ENCODE measurements around the gene CLPSL1. TPM values are rescaled to one million over a fixed set of nuclear protein-coding genes. Genes with fewer than 3 reads are reported as not detected.

Gene CLPSL1
- total and polyA plus RNA-seq, 2 experiments from 2014 or later, result not detected

GRCh38 chr6:35795453-35796071 is 14.7 kb downstream of the CLPSL1 start:
- TF ChIP-seq EZH2phosphoT487 (IDR thresholded peaks at IDR 0.05; ENCODE audit: insufficient read depth, low read depth) (no peak), EZH2 (IDR thresholded peaks at IDR 0.05; ENCODE audit: insufficient read depth, poor library complexity, severe bottlenecking) (no peak)
- no peak overlapping the region for H3K4me2 ChIP-seq (ENCODE audit: unreplicated experiment)
- H4K20me1 ChIP-seq (ENCODE audit: insufficient read depth), result no peaks in the 10 kb centered on the region
- DNase-seq, result no peak
- no peak overlapping the region for H3K9ac ChIP-seq
- H3K27me3 ChIP-seq (replicated peaks; ENCODE audit: insufficient read depth), result peaks cover 35% of the 10 kb centered on the region; the same call in 1 of the 2 replicates
- 69 to 70% methylated on average over 11 of the region's 11 CpGs for WGBS, 2 experiments (ENCODE audit: low coverage in 1 of 2, low lambda C conversion rate in 2 of 2, missing lambda C conversion rate in 2 of 2)
- no peaks in the 10 kb centered on the region for H3K9me3 ChIP-seq (ENCODE audit: low read depth)
- H3K4me1 ChIP-seq (ENCODE audit: insufficient read depth), result no peaks in the 10 kb centered on the region
- no peaks in the 10 kb centered on the region for H3F3A ChIP-seq (ENCODE audit: insufficient read depth)
- no peaks in the 10 kb centered on the region for H3K79me2 ChIP-seq (ENCODE audit: insufficient read depth)
- no peaks in the 10 kb centered on the region for H3K9me2 ChIP-seq (ENCODE audit: insufficient read depth)
- in situ Hi-C loops (cut with MboI), result no loop called here
- no peak overlapping the region for H3K27ac ChIP-seq
- no peak overlapping the region for H2AFZ ChIP-seq
- H3K4me3 ChIP-seq, result no peak overlapping the region
- no peaks in the 10 kb centered on the region for H3K36me3 ChIP-seq (ENCODE audit: low read depth)

- Histone ChIP-seq H3F3A (ENCODE audit: insufficient read depth) (no peaks in the 10 kb centered on the region), H3K4me1 (ENCODE audit: insufficient read depth) (no peaks in the 10 kb centered on the region), H2AFZ (no peak overlapping the region), H3K4me3 (no peak overlapping the region), H3K36me3 (ENCODE audit: low read depth) (no peaks in the 10 kb centered on the region), H3K9me3 (ENCODE audit: low read depth) (no peaks in the 10 kb centered on the region), H3K27ac (no peak overlapping the region), H4K20me1 (ENCODE audit: insufficient read depth) (no peaks in the 10 kb centered on the region), H3K79me2 (ENCODE audit: insufficient read depth) (no peaks in the 10 kb centered on the region), H3K27me3 (replicated peaks; ENCODE audit: insufficient read depth) (peaks cover 29% of the 10 kb centered on the region; the same call in 1 of the 2 replicates), H3K9ac (no peak overlapping the region), H3K4me2 (ENCODE audit: unreplicated experiment) (no peak overlapping the region), H3K9me2 (ENCODE audit: insufficient read depth) (no peaks in the 10 kb centered on the region)
- in situ Hi-C loops (cut with MboI), result no loop called here
- 65 to 69% methylated on average over 4 of the region's 4 CpGs for WGBS, 2 experiments (ENCODE audit: low coverage in 1 of 2, low lambda C conversion rate in 2 of 2, missing lambda C conversion rate in 2 of 2)
- no peak for DNase-seq
- no peak for TF ChIP-seq EZH2phosphoT487 (IDR thresholded peaks at IDR 0.05; ENCODE audit: insufficient read depth, low read depth)
Observed at GRCh38 chr6:35796236-35796635, 15.4 kb downstream of the CLPSL1 start.

DNA sequence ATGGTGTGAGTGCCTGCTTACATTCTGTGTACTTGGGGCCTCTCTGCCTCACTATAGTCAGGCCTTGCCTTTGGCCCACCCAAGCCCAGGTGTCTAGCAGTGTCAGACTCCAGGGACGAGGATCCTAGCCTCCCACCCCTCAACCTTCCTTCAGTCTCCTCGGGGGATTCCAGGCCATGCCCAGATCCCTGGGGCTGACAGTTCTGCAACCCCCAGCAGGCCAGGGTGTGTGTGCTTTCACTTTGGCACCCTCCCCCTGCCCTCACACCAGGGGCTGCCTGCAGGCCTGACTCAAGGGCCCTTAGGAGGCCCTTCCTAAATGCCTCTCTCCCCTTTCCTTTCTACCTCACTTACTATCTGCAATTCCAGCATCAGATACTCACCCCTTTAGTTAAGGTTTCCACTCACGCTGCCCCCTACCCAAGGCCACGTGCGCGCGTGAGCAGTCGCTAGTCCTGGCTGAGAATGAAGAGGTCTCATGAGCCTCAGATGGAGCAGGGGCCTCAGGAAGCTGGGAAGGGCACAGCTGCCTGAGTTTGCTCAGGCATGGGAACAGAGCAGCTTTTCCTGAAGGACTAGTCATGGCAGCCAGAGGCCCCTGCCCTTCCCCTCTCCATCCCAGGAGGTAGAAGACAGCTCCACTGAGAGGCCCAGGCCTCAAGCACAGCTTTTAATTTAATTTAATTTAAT is 17.2 kb downstream of the CLPSL1 start:
- Histone ChIP-seq H2AFZ (no peak overlapping the region), H3K36me3 (ENCODE audit: low read depth) (no peaks in the 10 kb centered on the region), H4K20me1 (ENCODE audit: insufficient read depth) (no peaks in the 10 kb centered on the region), H3K4me2 (ENCODE audit: unreplicated experiment) (no peak overlapping the region), H3F3A (ENCODE audit: insufficient read depth) (no peaks in the 10 kb centered on the region), H3K9me3 (ENCODE audit: low read depth) (no peaks in the 10 kb centered on the region), H3K4me3 (no peak overlapping the region), H3K4me1 (ENCODE audit: insufficient read depth) (no peaks in the 10 kb centered on the region), H3K27ac (no peak overlapping the region), H3K9ac (no peak overlapping the region), H3K27me3 (replicated peaks; ENCODE audit: insufficient read depth) (peaks cover 19% of the 10 kb centered on the region; the same call in 1 of the 2 replicates), H3K9me2 (ENCODE audit: insufficient read depth) (no peaks in the 10 kb centered on the region), H3K79me2 (ENCODE audit: insufficient read depth) (no peaks in the 10 kb centered on the region)
- 61 to 66% methylated on average over 8 of the region's 8 CpGs for WGBS, 2 experiments (ENCODE audit: low coverage in 1 of 2, low lambda C conversion rate in 2 of 2, missing lambda C conversion rate in 2 of 2)
- in situ Hi-C loops (cut with MboI), result no loop called here
- DNase-seq, result no peak
- no peak for TF ChIP-seq EZH2phosphoT487 (IDR thresholded peaks at IDR 0.05; ENCODE audit: insufficient read depth, low read depth)
- TF ChIP-seq EZH2 (IDR thresholded peaks at IDR 0.05; ENCODE audit: insufficient read depth, poor library complexity, severe bottlenecking), result no peak

DNA sequence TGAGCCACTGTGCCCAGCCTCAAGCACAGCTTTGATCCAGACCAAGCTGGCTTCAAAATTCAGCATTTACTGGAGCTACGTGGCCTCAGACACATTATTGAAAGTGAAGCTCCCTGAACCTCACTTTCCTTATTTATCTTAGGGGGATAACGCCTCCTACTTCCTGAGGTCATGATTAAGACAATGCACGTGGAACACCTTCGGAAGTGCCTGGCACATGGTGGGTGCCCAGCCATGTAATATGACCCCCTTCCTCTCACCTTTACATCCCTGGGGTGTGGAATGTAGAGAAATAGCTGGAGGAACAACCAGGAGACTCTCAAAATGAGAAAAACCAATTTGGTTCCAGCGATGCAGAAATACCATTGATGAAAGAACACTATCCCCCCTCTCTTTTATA is 17.9 kb downstream of the CLPSL1 start:
- TF ChIP-seq EZH2 (IDR thresholded peaks at IDR 0.05; ENCODE audit: insufficient read depth, poor library complexity, severe bottlenecking) (no peak), EZH2phosphoT487 (IDR thresholded peaks at IDR 0.05; ENCODE audit: insufficient read depth, low read depth) (no peak)
- 56 to 62% methylated on average over 5 of the region's 5 CpGs for whole genome bisulfite sequencing, 2 experiments (ENCODE audit: low coverage in 1 of 2, low lambda C conversion rate in 2 of 2, missing lambda C conversion rate in 2 of 2)
- Histone ChIP-seq H4K20me1 (ENCODE audit: insufficient read depth) (no peaks in the 10 kb centered on the region), H3K4me3 (no peak overlapping the region), H3F3A (ENCODE audit: insufficient read depth) (no peaks in the 10 kb centered on the region), H2AFZ (no peak overlapping the region), H3K9me2 (ENCODE audit: insufficient read depth) (no peaks in the 10 kb centered on the region), H3K36me3 (ENCODE audit: low read depth) (no peaks in the 10 kb centered on the region), H3K4me2 (ENCODE audit: unreplicated experiment) (no peak overlapping the region), H3K9me3 (ENCODE audit: low read depth) (no peaks in the 10 kb centered on the region), H3K27ac (no peak overlapping the region), H3K4me1 (ENCODE audit: insufficient read depth) (no peaks in the 10 kb centered on the region), H3K27me3 (replicated peaks; ENCODE audit: insufficient read depth) (peaks cover 14% of the 10 kb centered on the region; the same call in 1 of the 2 replicates), H3K79me2 (ENCODE audit: insufficient read depth) (no peaks in the 10 kb centered on the region), H3K9ac (no peak overlapping the region)
- no peak for DNase-seq
- in situ Hi-C loops (cut with MboI), result no loop called here
